A549 (cell line): ENCODE results near the gene TMSB10.

ENCODE experiments used
- CTCF ChIP-seq: fragments of >200 bp; sonication (Bioruptor Twin); formaldehyde crosslinking; IDR thresholded peaks from 3 replicates; pipeline ENCODE4 v1.5.1; 2016
- POLR2A ChIP-seq: IDR thresholded peaks from 2 replicates; pipeline ENCODE4 v1.6.1; 2012; ENCODE audit warnings: mild to moderate bottlenecking, low read length

GRCh38 chr2:84878896-84879583 lies 26.4 kb upstream of the TMSB10 start:
- TF ChIP-seq CTCF (no peak), POLR2A (no peak)
